Stomach smooth muscle (tissue), 2 donors: ENCODE data around the gene PPP1R17.

ENCODE experiments used
- H3K27ac ChIP-seq: one replicate; pipeline ENCODE4 v1.7.0; 2013; ENCODE audit warnings: mild to moderate bottlenecking, low read length, inconsistent platforms
- H3K27me3 ChIP-seq, 2 donors: one replicate each; pipeline ENCODE4 v1.7.0; 2013; ENCODE audit warnings: low read length in 2 of 2; ENCODE audit not compliant: insufficient read depth in 2 of 2, control insufficient read depth in 1 of 2
- H3K36me3 ChIP-seq, 2 donors: one replicate each; pipeline ENCODE4 v1.7.0; 2013; ENCODE audit warnings: low read length in 2 of 2; ENCODE audit not compliant: control insufficient read depth in 2 of 2, insufficient read depth in 2 of 2
- H3K4me1 ChIP-seq: one replicate; pipeline ENCODE4 v1.7.0; 2013; ENCODE audit warnings: low read length; ENCODE audit not compliant: control insufficient read depth, insufficient read depth
- H3K4me3 ChIP-seq, 2 donors: one replicate each; pipeline ENCODE4 v1.7.0; 2013; ENCODE audit warnings: low read length in 2 of 2
- H3K9ac ChIP-seq, 2 donors: one replicate each; pipeline ENCODE4 v1.7.0; 2013; ENCODE audit warnings: low read length in 2 of 2, mild to moderate bottlenecking in 1 of 2
- H3K9me3 ChIP-seq, 2 donors: one replicate each; pipeline ENCODE4 v1.7.0; 2013; ENCODE audit warnings: low read length in 2 of 2; ENCODE audit not compliant: control insufficient read depth in 2 of 2
- donor health status: healthy.
- donor health status: Pancreatic carcinoma.

The PPP1R17 gene

GRCh38 chr7:31665546-31665945 lies 21.5 kb upstream of the PPP1R17 start:
- Histone ChIP-seq H3K9me3 (no peaks in the 10 kb centered on the region), H3K4me1 (no peaks in the 10 kb centered on the region), H3K27ac (no peak overlapping the region), H3K36me3 (no peaks in the 10 kb centered on the region), H3K9ac (no peak overlapping the region), H3K27me3 (no peaks in the 10 kb centered on the region), H3K4me3 (no peak overlapping the region)

GRCh38 chr7:31669461-31669860 lies 17.6 kb upstream of the PPP1R17 start:
- Histone ChIP-seq H3K27ac (no peak overlapping the region), H3K27me3 (no peaks in the 10 kb centered on the region), H3K4me1 (no peaks in the 10 kb centered on the region), H3K4me3 (no peak overlapping the region), H3K9me3 (peaks cover 0 to 4% of the 10 kb centered on the region in 2 donors), H3K36me3 (no peaks in the 10 kb centered on the region), H3K9ac (no peak overlapping the region)

GRCh38 chr7:31679574-31680305 lies 7.3 kb upstream of the PPP1R17 start:
- Histone ChIP-seq H3K4me3 (no peak overlapping the region), H3K27ac (no peak overlapping the region), H3K9ac (no peak overlapping the region), H3K27me3 (no peaks in the 10 kb centered on the region), H3K36me3 (no peaks in the 10 kb centered on the region), H3K9me3 (no peaks in the 10 kb centered on the region), H3K4me1 (no peaks in the 10 kb centered on the region)

- H3K9me3 ChIP-seq = no peaks in the 10 kb centered on the region
- H3K4me1 ChIP-seq = no peaks in the 10 kb centered on the region
- H3K27ac ChIP-seq = no peak overlapping the region
- no peak overlapping the region for H3K9ac ChIP-seq
- no peak overlapping the region for H3K4me3 ChIP-seq
- no peaks in the 10 kb centered on the region for H3K27me3 ChIP-seq
- no peaks in the 10 kb centered on the region for H3K36me3 ChIP-seq
These were observed 3.4 kb upstream of the PPP1R17 start for GRCh38 chr7:31683445-31684225.

GRCh38 chr7:31688372-31688771 lies 1.4 kb downstream of the PPP1R17 start:
- no peaks in the 10 kb centered on the region for H3K9me3 ChIP-seq
- no peak overlapping the region for H3K9ac ChIP-seq
- H3K4me1 ChIP-seq = no peaks in the 10 kb centered on the region
- H3K27me3 ChIP-seq = no peaks in the 10 kb centered on the region
- no peaks in the 10 kb centered on the region for H3K36me3 ChIP-seq
- no peak overlapping the region for H3K4me3 ChIP-seq
- no peak overlapping the region for H3K27ac ChIP-seq

GRCh38 chr7:31688996-31689395 lies 2.0 kb downstream of the PPP1R17 start:
- no peak overlapping the region for H3K9ac ChIP-seq
- H3K27me3 ChIP-seq = no peaks in the 10 kb centered on the region
- H3K27ac ChIP-seq = no peak overlapping the region
- no peaks in the 10 kb centered on the region for H3K4me1 ChIP-seq
- no peaks in the 10 kb centered on the region for H3K9me3 ChIP-seq
- H3K4me3 ChIP-seq = no peak overlapping the region
- H3K36me3 ChIP-seq = no peaks in the 10 kb centered on the region

- H3K27ac ChIP-seq = no peak overlapping the region
- H3K4me1 ChIP-seq = no peaks in the 10 kb centered on the region
- H3K36me3 ChIP-seq = no peaks in the 10 kb centered on the region
- no peak overlapping the region for H3K9ac ChIP-seq
- no peak overlapping the region for H3K4me3 ChIP-seq
- no peaks in the 10 kb centered on the region for H3K9me3 ChIP-seq
- no peaks in the 10 kb centered on the region for H3K27me3 ChIP-seq
These were observed 3.9 kb downstream of the PPP1R17 start for GRCh38 chr7:31690935-31691334.

GRCh38 chr7:31692451-31692850 lies 5.4 kb downstream of the PPP1R17 start:
- Histone ChIP-seq H3K36me3 (no peaks in the 10 kb centered on the region), H3K4me1 (no peaks in the 10 kb centered on the region), H3K9ac (no peak overlapping the region), H3K4me3 (no peak overlapping the region), H3K9me3 (no peaks in the 10 kb centered on the region), H3K27me3 (no peaks in the 10 kb centered on the region), H3K27ac (no peak overlapping the region)

- no peak overlapping the region for H3K9ac ChIP-seq
- H3K9me3 ChIP-seq = no peaks in the 10 kb centered on the region
- no peaks in the 10 kb centered on the region for H3K4me1 ChIP-seq
- no peaks in the 10 kb centered on the region for H3K36me3 ChIP-seq
- no peak overlapping the region for H3K4me3 ChIP-seq
- H3K27ac ChIP-seq = no peak overlapping the region
- no peaks in the 10 kb centered on the region for H3K27me3 ChIP-seq
These were observed 5.9 kb downstream of the PPP1R17 start for GRCh38 chr7:31692871-31693270.

- Histone ChIP-seq H3K27ac (no peak overlapping the region), H3K36me3 (no peaks in the 10 kb centered on the region), H3K27me3 (no peaks in the 10 kb centered on the region), H3K9ac (no peak overlapping the region), H3K4me3 (no peak overlapping the region), H3K9me3 (no peaks in the 10 kb centered on the region), H3K4me1 (no peaks in the 10 kb centered on the region)
These were observed 9.0 kb downstream of the PPP1R17 start for GRCh38 chr7:31695859-31696614.
